Measurements from ENCODE around the gene F12. TPM values are rescaled to one million over a fixed set of nuclear protein-coding genes. Genes with fewer than 3 reads are reported as not detected.
A peak's percentile ranks its signal among the peaks of the same experiment; 100 is the strongest.

Gene F12
- total RNA-seq, 4 donors from 2014 or later: 0.38 to 3.0 (median 0.63) TPM

GRCh38 chr5:177450667-177451424, 41.5 kb upstream of the F12 start:
- TF ChIP-seq CTCF (IDR thresholded peaks at IDR 0.05): no peak
- DNase-seq (ENCODE audit: low spot score) (no peak), ATAC-seq (ENCODE audit: low FRiP score) (no peak)

GRCh38 chr5:177449140-177450061, 40.0 kb upstream of the F12 start:
- DNase-seq (ENCODE audit: low spot score) (no peak), ATAC-seq (ENCODE audit: low FRiP score) (no peak)
- TF ChIP-seq CTCF (IDR thresholded peaks at IDR 0.05): no peak

DNA sequence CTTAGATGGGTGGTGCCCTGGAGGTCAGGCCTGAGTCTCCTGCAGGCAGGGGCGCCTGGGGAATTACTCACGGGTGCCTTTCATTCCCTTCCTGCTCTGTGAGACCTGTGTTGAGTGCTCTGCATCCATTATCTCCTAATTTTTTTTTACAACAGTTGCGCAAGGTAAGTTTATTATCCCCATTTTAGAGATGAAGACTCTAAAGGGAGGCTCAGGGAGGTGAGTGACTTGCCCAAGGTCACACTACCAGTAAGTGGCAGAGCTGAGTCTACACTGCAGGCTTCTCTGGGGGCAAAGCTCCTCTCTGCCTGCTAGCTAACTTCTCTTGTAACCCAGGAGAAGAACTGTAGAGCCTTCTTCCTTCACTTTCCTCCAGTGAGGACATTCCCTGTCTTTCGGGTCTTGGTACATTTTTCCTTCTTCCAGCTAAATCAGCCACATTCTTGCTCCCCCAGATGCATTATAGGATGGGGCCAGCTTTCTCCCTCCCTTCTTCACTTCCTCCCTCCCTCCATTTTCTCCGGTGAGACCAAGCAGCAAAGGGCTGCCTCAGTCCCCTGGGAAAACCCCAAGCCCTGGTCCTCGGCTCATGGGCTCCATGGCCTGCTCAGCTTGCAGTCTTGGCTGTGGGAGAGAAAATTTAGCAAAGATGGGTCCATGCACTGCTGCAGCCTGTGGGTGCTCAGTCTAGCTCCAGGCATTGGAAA, 39.0 kb upstream of the F12 start:
- ATAC-seq (ENCODE audit: low FRiP score): no peak

DNA sequence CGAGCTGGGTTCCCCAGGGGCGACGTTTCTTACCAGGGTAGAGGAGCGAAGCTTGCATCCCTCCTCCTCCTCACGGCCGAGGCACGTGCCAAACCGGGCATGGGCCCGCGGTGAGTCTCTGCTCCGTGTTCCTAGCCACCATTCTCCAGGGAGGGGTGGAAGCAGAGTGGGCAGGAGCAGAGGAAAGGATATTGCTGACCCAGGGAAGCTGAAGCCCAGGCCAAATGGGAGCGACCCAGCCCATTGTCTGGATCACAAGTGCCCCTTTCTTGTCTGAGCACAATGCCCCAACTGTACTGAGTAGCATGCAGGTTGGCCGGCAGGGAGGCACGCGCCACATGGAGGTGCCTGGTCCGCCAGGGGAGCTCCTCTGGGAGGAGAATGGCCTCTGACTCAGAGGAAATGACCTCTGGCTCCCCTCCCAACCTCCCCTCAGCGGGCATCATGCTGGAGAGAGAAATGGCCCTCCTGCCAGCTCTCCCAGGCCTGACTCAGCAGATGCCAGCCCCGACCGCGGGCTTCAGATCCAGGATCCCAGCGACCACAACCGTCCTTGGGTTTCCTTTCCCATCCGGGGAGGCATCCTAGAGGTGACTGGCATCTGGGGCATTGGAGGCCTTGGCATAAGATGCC, 38.4 kb upstream of the F12 start:
- ATAC-seq (ENCODE audit: low FRiP score) (peak; percentile 81), DNase-seq (ENCODE audit: low spot score) (no peak)
- no peak for TF ChIP-seq CTCF (IDR thresholded peaks at IDR 0.05)

More for the DNA sequence above, 39.0 kb upstream of the F12 start:
- TF ChIP-seq CTCF (IDR thresholded peaks at IDR 0.05): no peak
- no peak for DNase-seq (ENCODE audit: low spot score)

DNA sequence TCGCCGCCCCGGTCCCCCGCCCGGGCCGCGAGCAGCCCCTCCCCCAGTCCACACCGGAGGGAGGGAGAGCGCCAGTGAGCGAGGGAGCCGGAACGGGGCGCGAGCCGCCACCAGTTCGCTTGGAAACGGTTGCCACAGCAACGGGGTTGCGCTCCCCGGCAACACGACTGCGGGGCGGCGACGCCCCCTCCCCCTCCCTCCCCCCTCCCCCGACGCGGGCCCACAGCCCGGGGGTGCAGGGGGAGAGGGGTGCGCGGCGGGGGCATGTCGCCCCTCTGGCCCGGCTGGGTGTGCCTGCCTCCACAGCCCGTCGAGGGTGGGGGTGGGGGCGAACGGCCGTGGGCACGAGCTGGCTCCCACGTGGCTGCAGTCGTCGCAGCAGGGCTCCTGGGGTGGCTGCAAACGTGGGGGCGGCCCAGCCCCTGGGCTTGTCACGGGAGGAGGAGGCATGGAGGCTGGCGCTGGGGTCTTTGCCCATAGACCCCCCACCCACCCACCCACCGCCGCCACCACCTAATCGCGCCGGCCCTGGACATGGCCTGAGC, 37.8 kb upstream of the F12 start:
- ATAC-seq (ENCODE audit: low FRiP score): peak; percentile 6
- no peak for TF ChIP-seq CTCF (IDR thresholded peaks at IDR 0.05)
- no peak for DNase-seq (ENCODE audit: low spot score)

Data from omental fat pad (tissue), 4 donors.